AG04449 (cell line): Measurements from ENCODE around the gene LAS1L.

Source experiments
- CTCF ChIA-PET: fragments of 350-600 bp; formaldehyde crosslinking; extraction: SDS; loops from one replicate; lab custom pipeline; 2021; ENCODE audit warnings: antibody characterized with exemption; lab: Yijun Ruan, JAX
- POLR2A ChIA-PET: fragments of 400-600, 350-600 bp; formaldehyde crosslinking; extraction: SDS; loops from one replicate; lab custom pipeline; 2020; ENCODE audit warnings: antibody characterized with exemption, inconsistent platforms; lab: Yijun Ruan, JAX
- DNase-seq: peaks from one replicate; pipeline ENCODE4 v3.0.0-alpha.2; 2010; ENCODE audit warnings: low read depth, low spot score
- H3K4me3 ChIP-seq: 2 replicates; pipeline ENCODE4 v1.5.1; 2011; ENCODE audit warnings: low read depth, mild to moderate bottlenecking, control low read depth, low read length
- CTCF ChIP-seq: IDR thresholded peaks from one replicate; pipeline ENCODE4 v1.5.1; 2011; ENCODE audit warnings: mild to moderate bottlenecking, moderate library complexity, low read length, control low read depth, inconsistent platforms; ENCODE audit not compliant: insufficient read depth; ENCODE audit errors: missing control alignments

The LAS1L gene

GRCh38 chrX:65534450-65535292 is at the start of gene LAS1L:
Gene LAS1L (minus strand): TSS chrX:65534787. CDS start chrX:65534715, 72 bp downstream.
- DNase-seq, result peak; percentile 69
- no peak for TF ChIP-seq CTCF
- POLR2A ChIA-PET, result no interaction called here
- CTCF ChIA-PET, result no interaction called here
- peak within 1 kb of the TSS; percentile 83 for H3K4me3 ChIP-seq

GRCh38 chrX:65582450-65583082 is 48.0 kb upstream of the LAS1L start:
- no peak for DNase-seq
- TF ChIP-seq CTCF, result no peak
- ChIA-PET POLR2A (no interaction called here), CTCF (interaction anchor here (0.9 to 5.9 kb wide), 9 partner anchors 10 to 1149 kb away, joined by 3 to 50 read pairs (median 6); no protein-coding TSS in a partner anchor)
- H3K4me3 ChIP-seq, result no peak overlapping the region

- peak; percentile 51 for TF ChIP-seq CTCF
- no peak overlapping the region for H3K4me3 ChIP-seq
- ChIA-PET POLR2A (no interaction called here), CTCF (interaction anchor here (0.9 to 5.9 kb wide), 12 partner anchors 10 to 1150 kb away, joined by 3 to 50 read pairs (median 6); no protein-coding TSS in a partner anchor)
- no peak for DNase-seq
These were observed 47.2 kb upstream of the LAS1L start for GRCh38 chrX:65581661-65582339.

GRCh38 chrX:65578346-65578745 is 43.8 kb upstream of the LAS1L start:
- H3K4me3 ChIP-seq, result no peak overlapping the region
- CTCF ChIA-PET, result interaction anchor here (1.4 to 1.8 kb wide), 2 partner anchors 407 to 1151 kb away, joined by 5 to 7 read pairs; no protein-coding TSS in a partner anchor
- POLR2A ChIA-PET, result no interaction called here
- TF ChIP-seq CTCF, result no peak
- no peak for DNase-seq

- no peak for TF ChIP-seq CTCF
- no peak overlapping the region for H3K4me3 ChIP-seq
- DNase-seq, result no peak
- ChIA-PET CTCF (interaction anchor here (1.2 kb wide), 1 partner anchor 1153 kb away, joined by 3 read pairs; no protein-coding TSS in a partner anchor), POLR2A (no interaction called here)
These were observed 41.6 kb upstream of the LAS1L start for GRCh38 chrX:65576160-65576559.
